DMS153 (cell line): ENCODE results near the gene CLEC2A.
"Not testable (repeated sequence)": the region's sequence is repeated elsewhere in the genome, so short reads cannot be mapped to it uniquely, and the experiment has no call there.

ENCODE experiments used
- DNase-seq: peaks from one replicate; lab custom pipeline; 2025; lab: John Stamatoyannopoulos, UW

Gene CLEC2A, protein sequence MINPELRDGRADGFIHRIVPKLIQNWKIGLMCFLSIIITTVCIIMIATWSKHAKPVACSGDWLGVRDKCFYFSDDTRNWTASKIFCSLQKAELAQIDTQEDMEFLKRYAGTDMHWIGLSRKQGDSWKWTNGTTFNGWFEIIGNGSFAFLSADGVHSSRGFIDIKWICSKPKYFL

GRCh38 chr12:9932270-9932669 lies at the start of gene CLEC2A:
CLEC2A (minus strand) TSS chr12:9932370; CDS start chr12:9932329, 41 bp downstream.
- DNase-seq = no peak

DNA sequence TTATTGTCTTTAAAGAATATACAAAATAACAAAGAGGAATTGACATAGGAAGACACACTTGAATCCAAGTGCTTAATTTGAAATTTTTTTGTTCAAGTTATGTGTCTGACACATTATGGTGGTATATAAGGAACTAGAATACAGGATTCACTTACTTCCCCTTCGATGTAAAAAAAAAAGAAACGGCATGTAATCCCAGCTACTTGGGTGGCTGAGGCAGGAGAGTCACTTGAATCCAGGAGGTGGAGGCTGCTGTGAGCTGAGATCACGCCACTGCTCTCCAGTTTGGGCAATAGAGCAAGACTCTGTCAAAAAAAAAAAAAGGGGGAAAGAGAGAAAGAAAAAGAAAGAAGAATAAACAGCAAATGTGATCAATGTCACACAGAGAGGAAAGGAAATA lies 48.0 kb upstream of the CLEC2A start:
- no peak for DNase-seq

DNA sequence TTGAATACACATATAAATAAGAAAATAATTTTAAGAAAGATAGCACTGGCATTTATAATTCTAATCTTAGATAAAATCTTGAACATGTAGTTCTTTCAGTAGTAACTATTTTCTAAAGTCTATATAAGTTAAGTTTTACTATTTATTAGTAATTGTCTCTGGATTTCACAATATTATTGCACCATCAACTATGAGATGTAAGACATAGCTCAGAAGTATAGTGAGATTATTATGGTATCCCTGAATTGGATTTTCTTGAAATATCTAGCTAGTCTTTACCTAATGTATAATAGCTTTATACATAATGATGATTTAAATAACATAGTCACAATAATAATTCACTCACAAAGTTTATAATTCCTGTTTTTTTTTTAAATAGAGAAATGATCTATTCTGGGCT lies 45.7 kb upstream of the CLEC2A start:
- DNase-seq = no peak

- not testable (repeated sequence) for DNase-seq
Observed at GRCh38 chr12:9976626-9977025, 44.5 kb upstream of the CLEC2A start.

GRCh38 chr12:9975614-9976013 lies 43.4 kb upstream of the CLEC2A start:
- no peak for DNase-seq

GRCh38 chr12:9974731-9975130 lies 42.6 kb upstream of the CLEC2A start:
- not testable (repeated sequence) for DNase-seq

DNA sequence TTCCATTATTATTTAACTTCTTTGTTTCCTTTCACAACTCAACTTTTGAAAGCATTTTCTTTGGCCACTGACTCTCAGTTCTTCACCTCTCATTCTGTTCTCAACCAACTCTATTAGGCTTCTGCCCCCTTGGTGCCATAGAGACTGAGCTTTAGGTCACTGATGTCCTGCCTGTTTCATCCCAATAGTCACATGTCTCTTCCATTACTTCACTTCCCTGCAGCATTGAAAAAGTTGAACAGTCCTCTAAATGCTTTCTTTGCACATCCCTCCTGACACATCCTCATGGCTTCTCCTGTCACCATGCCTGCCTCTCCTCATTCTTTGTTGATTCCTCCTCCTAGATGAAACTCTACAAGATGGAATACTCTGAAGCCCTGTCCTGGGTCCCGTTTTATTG lies 41.8 kb upstream of the CLEC2A start:
- DNase-seq = no peak

- no peak for DNase-seq
Observed at GRCh38 chr12:9971181-9971580, 39.0 kb upstream of the CLEC2A start, which contains the start of gene CLEC12A. CLEC12A (plus strand) TSS chr12:9971409; CDS start chr12:9971597, 188 bp downstream.

DNA sequence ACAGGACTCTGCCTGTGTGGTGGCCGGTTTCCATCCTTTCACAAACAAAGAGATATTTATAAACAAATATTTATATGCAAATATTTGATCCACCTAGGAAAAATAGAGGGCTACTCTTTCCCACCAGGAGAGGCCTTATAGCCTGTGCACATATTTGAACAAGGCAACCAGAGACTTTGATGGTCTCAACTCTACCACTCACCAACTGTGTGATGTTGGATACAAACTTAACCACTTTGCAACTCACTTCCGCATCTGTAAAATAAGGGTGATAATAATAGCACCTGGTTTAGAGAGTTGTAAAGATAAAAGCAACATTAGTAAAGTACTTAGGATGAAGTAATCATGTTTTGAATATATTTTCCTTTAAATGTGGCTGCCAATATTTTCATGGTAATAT lies 37.5 kb upstream of the CLEC2A start:
- no peak for DNase-seq

DNA sequence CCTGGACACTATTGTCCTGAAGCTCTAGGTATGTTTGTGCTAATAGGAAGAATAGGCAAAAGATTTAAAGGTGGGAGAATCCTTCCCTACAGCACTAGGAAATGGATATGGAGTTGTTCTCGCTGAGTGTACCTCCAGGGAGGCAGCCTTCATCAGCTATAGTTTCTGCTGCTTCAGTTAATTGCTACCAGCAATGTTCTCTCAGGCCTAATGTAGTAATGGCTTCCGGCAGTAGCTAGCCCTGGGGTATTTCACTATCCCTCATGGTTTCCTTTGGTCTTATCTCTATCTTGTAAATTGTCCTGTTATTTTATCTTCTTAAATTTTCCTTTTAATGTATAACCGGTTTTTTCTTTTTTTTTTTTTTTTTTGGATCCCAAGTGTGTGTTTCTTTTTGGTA lies 29.7 kb upstream of the CLEC2A start:
- no peak for DNase-seq

DNA sequence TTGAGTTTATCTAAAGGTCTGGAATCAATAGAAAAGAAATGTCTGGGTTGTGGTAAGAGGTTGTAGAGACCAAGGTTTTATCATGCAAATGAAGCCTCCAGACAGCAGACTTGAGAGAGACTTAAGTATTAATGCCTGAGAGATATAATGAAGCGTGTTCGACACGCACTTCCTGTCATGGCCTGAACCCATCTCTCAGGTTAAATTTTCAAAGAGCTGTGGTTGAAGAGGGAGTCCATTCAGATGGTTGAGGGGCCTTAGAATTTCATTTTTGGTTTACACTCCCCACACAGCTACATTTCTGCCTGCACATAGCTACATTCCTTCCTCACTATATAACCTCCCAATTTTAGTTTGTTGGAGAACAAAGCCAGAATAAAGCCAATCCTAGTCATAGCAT lies 28.9 kb upstream of the CLEC2A start:
- no peak for DNase-seq

- DNase-seq = no peak
Observed at GRCh38 chr12:9960590-9960989, 28.4 kb upstream of the CLEC2A start.

DNA sequence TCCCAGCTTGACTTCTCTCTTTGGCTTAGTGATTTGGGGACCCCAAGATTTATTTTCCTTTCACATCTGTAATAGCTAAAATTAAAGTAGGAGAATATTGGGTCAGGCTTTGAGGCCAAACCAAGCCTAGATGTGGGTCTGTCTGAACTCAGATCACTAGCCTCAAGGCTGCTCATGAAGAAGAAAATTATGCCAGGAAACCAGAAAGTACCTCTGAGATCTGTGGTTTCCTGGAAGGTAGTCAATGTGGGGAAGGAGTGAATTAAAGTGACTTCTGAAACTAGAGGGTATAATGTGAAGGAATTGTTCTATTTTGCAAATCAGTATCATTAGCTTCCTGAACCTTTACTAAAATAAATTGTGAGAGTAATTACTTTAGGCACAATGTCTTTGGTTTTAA lies 25.7 kb upstream of the CLEC2A start:
- DNase-seq = no peak

GRCh38 chr12:9952954-9953729 lies 21.0 kb upstream of the CLEC2A start:
- not testable (repeated sequence) for DNase-seq

- DNase-seq = no peak
Observed at GRCh38 chr12:9951026-9951675, 19.0 kb upstream of the CLEC2A start.

DNA sequence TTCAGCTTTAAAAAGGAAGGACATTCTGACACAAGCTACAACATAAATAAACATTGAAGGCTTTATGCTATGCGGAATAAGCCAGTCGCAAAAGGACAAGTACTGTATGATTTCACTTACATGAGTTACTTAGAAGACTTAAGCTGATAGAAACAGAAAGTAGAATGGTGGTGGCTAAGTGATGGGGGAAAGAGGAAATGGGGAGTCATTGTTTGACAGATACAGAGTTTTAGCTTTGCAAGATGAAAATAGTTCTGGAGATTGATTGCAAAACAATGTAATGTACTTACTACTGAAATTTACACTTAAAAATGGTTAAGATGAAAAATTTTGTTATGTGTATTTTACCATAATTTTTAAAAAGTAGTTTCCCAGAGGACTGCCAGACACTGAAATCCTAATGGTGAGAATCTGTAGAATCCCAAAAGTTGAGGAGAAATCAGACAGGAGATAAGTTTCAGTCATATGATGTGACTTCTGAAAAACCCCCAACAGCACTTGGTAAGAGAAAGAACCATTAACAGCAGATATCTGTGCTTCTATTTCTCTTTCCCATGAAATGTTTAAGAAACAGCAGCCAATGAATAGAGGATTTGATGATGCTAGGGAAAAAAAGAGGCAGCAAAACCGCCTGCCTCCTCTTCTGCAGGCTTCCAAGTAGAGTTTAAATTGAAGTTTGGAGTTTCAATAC lies 16.6 kb upstream of the CLEC2A start:
- DNase-seq = no peak

- no peak for DNase-seq
Observed at GRCh38 chr12:9947674-9948073, 15.5 kb upstream of the CLEC2A start.

- no peak for DNase-seq
Observed at GRCh38 chr12:9944391-9944790, 12.2 kb upstream of the CLEC2A start.

GRCh38 chr12:9943240-9943639 lies 11.1 kb upstream of the CLEC2A start:
- DNase-seq = peak; percentile 66

GRCh38 chr12:9941838-9942237 lies 9.7 kb upstream of the CLEC2A start:
- DNase-seq = no peak

GRCh38 chr12:9940375-9940774 lies 8.2 kb upstream of the CLEC2A start:
- DNase-seq = no peak

DNA sequence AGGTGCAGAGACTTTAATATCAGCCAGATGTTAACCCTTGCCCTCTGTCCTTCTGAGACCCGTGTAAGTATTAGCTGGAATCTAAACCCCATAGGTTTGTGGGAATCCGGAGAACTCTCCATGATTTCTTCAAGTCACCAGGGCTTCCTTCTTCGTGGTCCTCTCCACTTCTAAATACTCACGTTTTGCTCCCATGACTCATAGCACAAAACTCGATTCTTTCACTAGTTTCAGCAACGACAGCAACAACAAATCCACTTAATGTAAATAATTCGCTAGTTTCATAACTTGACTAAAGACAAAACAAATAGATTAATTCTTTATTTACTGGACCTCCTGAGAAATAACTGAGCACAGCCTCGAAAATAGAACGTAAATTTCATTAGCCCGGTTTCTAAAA lies 4.4 kb upstream of the CLEC2A start:
- DNase-seq = no peak

DNA sequence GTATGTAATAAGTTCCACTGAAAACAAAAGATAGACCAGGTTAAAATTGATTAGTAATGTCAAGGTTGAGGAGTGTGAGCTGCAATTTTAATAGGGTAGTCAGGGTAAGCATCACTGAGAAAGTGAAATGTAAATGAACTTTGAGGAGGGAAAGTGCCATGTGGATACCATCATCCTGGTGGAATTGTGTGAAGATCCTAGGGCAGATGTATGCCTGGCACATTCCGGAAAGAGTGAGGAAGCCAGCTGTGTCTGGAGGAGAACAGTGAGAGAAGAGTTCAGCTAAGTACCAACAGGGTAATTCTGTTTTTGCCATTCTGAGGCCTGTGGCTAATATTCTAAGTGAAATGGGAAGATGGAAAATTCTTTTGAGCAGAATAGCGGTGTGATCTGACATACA lies 2.9 kb upstream of the CLEC2A start:
- no peak for DNase-seq
